GM23338 (cell line): ENCODE data around the gene CACNA1C. TPM values are rescaled to one million over a fixed set of nuclear protein-coding genes. Genes with fewer than 3 reads are reported as not detected.

Source experiments
- ATAC-seq: fragments of 200-7000 bp; cut with Tn5 transposase; 3 replicates; pipeline ENCODE4 v1.9.1; 2020
- DNase-seq: peaks from one replicate; pipeline ENCODE4 v3.0.0-alpha.2; 2015; ENCODE audit warnings: low spot score
- H2AFZ ChIP-seq: fragments of 200-600 bp; sonication (generic); 2 replicates; pipeline ENCODE4 v1.8.0; 2016; ENCODE audit warnings: antibody characterized with exemption, mild to moderate bottlenecking, moderate library complexity
- H3F3A ChIP-seq: fragments of 200-600 bp; sonication (generic); replicated peaks from 2 replicates; pipeline ENCODE4 v1.8.0; 2017; ENCODE audit warnings: antibody characterized with exemption, mixed run types, low read depth
- H3K27ac ChIP-seq: fragments of 200-600 bp; sonication (generic); 2 replicates; pipeline ENCODE4 v1.6.1; 2016; ENCODE audit warnings: low read depth
- H3K27me3 ChIP-seq: fragments of 200-600 bp; sonication (generic); 2 replicates; pipeline ENCODE4 v1.8.0; 2016; ENCODE audit warnings: mild to moderate bottlenecking, mixed run types, moderate library complexity; ENCODE audit not compliant: insufficient read depth
- H3K36me3 ChIP-seq: fragments of 200-600 bp; sonication (generic); 2 replicates; pipeline ENCODE4 v1.8.0; 2016; ENCODE audit warnings: mild to moderate bottlenecking; ENCODE audit not compliant: insufficient read depth
- H3K4me1 ChIP-seq: fragments of 200-600 bp; sonication (generic); 2 replicates; pipeline ENCODE4 v1.8.0; 2016; ENCODE audit warnings: mild to moderate bottlenecking, moderate library complexity; ENCODE audit not compliant: insufficient read depth
- H3K4me2 ChIP-seq: fragments of 200-600 bp; sonication (generic); 2 replicates; pipeline ENCODE4 v1.7.1; 2017; ENCODE audit warnings: mixed run types
- H3K4me3 ChIP-seq: fragments of 200-600 bp; sonication (generic); 2 replicates; pipeline ENCODE4 v1.6.1; 2016; ENCODE audit warnings: mixed run types
- H3K79me2 ChIP-seq: fragments of 200-600 bp; sonication (generic); replicated peaks from 2 replicates; pipeline ENCODE4 v1.8.0; 2017; ENCODE audit warnings: mild to moderate bottlenecking; ENCODE audit not compliant: insufficient read depth
- H3K9me2 ChIP-seq: fragments of 200-600 bp; sonication (generic); 2 replicates; pipeline ENCODE4 v1.8.0; 2017; ENCODE audit not compliant: insufficient read depth
- H4K20me1 ChIP-seq: fragments of 200-600 bp; sonication (generic); replicated peaks from 2 replicates; pipeline ENCODE4 v1.8.0; 2017; ENCODE audit warnings: mild to moderate bottlenecking; ENCODE audit not compliant: insufficient read depth
- H3K27ac Mint-ChIP-seq: 2 replicates; pipeline ENCODE4 v1.8.0; 2020; ENCODE audit warnings: inconsistent platforms, mild to moderate bottlenecking, moderate library complexity, mixed read lengths
- H3K27me3 Mint-ChIP-seq: 3 replicates; pipeline ENCODE4 v1.8.0; 2022; ENCODE audit warnings: low read depth, mild to moderate bottlenecking, moderate library complexity, mixed read lengths, inconsistent platforms; ENCODE audit not compliant: insufficient read depth, poor library complexity
- H3K36me3 Mint-ChIP-seq: 3 replicates; pipeline ENCODE4 v1.8.0; 2021; ENCODE audit warnings: low read depth, mild to moderate bottlenecking, inconsistent platforms, moderate library complexity, mixed read lengths
- H3K4me1 Mint-ChIP-seq: 3 replicates; pipeline ENCODE4 v1.8.0; 2020; ENCODE audit warnings: mild to moderate bottlenecking, inconsistent platforms, mixed read lengths
- H3K4me3 Mint-ChIP-seq: 3 replicates; pipeline ENCODE4 v1.8.0; 2021; ENCODE audit warnings: moderate library complexity, mild to moderate bottlenecking, inconsistent platforms, mixed read lengths
- H3K9me3 Mint-ChIP-seq: 3 replicates; pipeline ENCODE4 v1.8.0; 2020; ENCODE audit warnings: moderate library complexity, mild to moderate bottlenecking, inconsistent platforms, mixed read lengths
- CREB1 ChIP-seq: fragments of 250-450 bp; sonication (Bioruptor Pico); IDR thresholded peaks from 2 replicates; pipeline ENCODE4 v1.5.0; 2020; ENCODE audit warnings: low read depth, mild to moderate bottlenecking, moderate library complexity
- ETS1 ChIP-seq: IDR thresholded peaks from 2 replicates; pipeline ENCODE4 v1.6.1; 2016; ENCODE audit warnings: antibody characterized with exemption
- EZH2 ChIP-seq: fragments of 200-600 bp; sonication (generic); IDR thresholded peaks from one replicate; pipeline ENCODE4 v1.8.0; 2017; ENCODE audit warnings: antibody characterized with exemption, mild to moderate bottlenecking, low read depth; ENCODE audit not compliant: unreplicated experiment
- EZH2phosphoT487 ChIP-seq: fragments of 200-600 bp; sonication (generic); IDR thresholded peaks from one replicate; pipeline ENCODE4 v1.8.1; 2018; ENCODE audit warnings: antibody characterized with exemption; ENCODE audit not compliant: unreplicated experiment
- JUNB ChIP-seq: IDR thresholded peaks from one replicate; pipeline ENCODE4 v1.6.1; 2016; ENCODE audit warnings: antibody characterized with exemption; ENCODE audit not compliant: unreplicated experiment
- POLR2AphosphoS5 ChIP-seq: IDR thresholded peaks from 2 replicates; pipeline ENCODE4 v1.6.1; 2016; ENCODE audit warnings: antibody characterized with exemption, low read depth
- STAT1 ChIP-seq: IDR thresholded peaks from one replicate; pipeline ENCODE4 v1.6.1; 2016; ENCODE audit warnings: antibody characterized with exemption; ENCODE audit not compliant: unreplicated experiment
- ZNF114 ChIP-seq: fragments of 250-450 bp; sonication (Bioruptor Pico); IDR thresholded peaks from 2 replicates; pipeline ENCODE4 v1.5.0; 2020; ENCODE audit warnings: mild to moderate bottlenecking, moderate library complexity
- ZNF462 ChIP-seq: fragments of 250-450 bp; sonication (Bioruptor Pico); IDR thresholded peaks from 2 replicates; pipeline ENCODE4 v1.5.0; 2020; ENCODE audit warnings: mild to moderate bottlenecking, moderate library complexity
- polyA plus RNA-seq: library from polyadenylated mRNA; unstranded; fragments of >200 nt; fragmentation: Nextera tagmentation; extraction: Ambion mirVana; gene quantifications from 2 replicates; pipeline ENCODE4 v1.2.1, GENCODE V29; 2016
- total RNA-seq: library from RNA; depleted of rRNA; stranded (reverse); fragments of >200 nt; shearing (Covaris generic); gene quantifications from 2 replicates; pipeline ENCODE4 v1.2.3, GENCODE V29; 2014

The CACNA1C gene
- total and polyA plus RNA-seq, 2 experiments from 2014 or later: 0.78 to 2.1 TPM

- H3K4me3 ChIP-seq: no peak overlapping the region
- Mint-ChIP-seq H3K4me1 (peaks cover 18% of the 10 kb centered on the region), H3K4me3 (no peak overlapping the region), H3K36me3 (no peaks in the 10 kb centered on the region), H3K9me3 (no peaks in the 10 kb centered on the region), H3K27ac (no peak overlapping the region), H3K27me3 (peaks cover 2% of the 10 kb centered on the region)
- no peaks in the 10 kb centered on the region for H3F3A ChIP-seq
- no peaks in the 10 kb centered on the region for H4K20me1 ChIP-seq
- DNase-seq (no peak), ATAC-seq (no peak)
- no peak overlapping the region for H3K4me2 ChIP-seq
- H3K36me3 ChIP-seq: no peaks in the 10 kb centered on the region
- TF ChIP-seq CREB1 (CRISPR knock-in tag): no peak
- TF ChIP-seq ZNF114 (CRISPR knock-in tag): no peak
- no peak for TF ChIP-seq EZH2phosphoT487
- no peak for TF ChIP-seq ZNF462 (CRISPR knock-in tag)
- no peak for TF ChIP-seq EZH2
- no peak for TF ChIP-seq JUNB
- no peak for TF ChIP-seq STAT1
- TF ChIP-seq POLR2AphosphoS5: no peak
- no peak for TF ChIP-seq ETS1
- no peaks in the 10 kb centered on the region for H3K9me2 ChIP-seq
- no peaks in the 10 kb centered on the region for H3K79me2 ChIP-seq
- no peaks in the 10 kb centered on the region for H3K27me3 ChIP-seq
- no peak overlapping the region for H2AFZ ChIP-seq
- H3K4me1 ChIP-seq: peaks cover 8% of the 10 kb centered on the region
- H3K27ac ChIP-seq: no peak overlapping the region
Observed at GRCh38 chr12:2179058-2179457, 126.3 kb downstream of the CACNA1C start.
